ENCODE data around the gene DRAM1. TPM values are rescaled to one million over a fixed set of nuclear protein-coding genes. Genes with fewer than 3 reads are reported as not detected.
"Not testable (repeated sequence)": the region's sequence is repeated elsewhere in the genome, so short reads cannot be mapped to it uniquely, and the experiment has no call there.

DRAM1 gene
- total RNA-seq, 1 experiment from 2014 or later = 6.5 TPM

- 100% methylated on average over 1 of the region's 5 CpGs for WGBS (ENCODE audit: extremely low coverage, insufficient read length, low lambda C conversion rate)
- H3K4me2 ChIP-seq (ENCODE audit: insufficient read depth, insufficient read length, low read length) = no peak overlapping the region
- no peaks in the 10 kb centered on the region; a peak in 1 of 5 replicates for H3K9me3 Mint-ChIP-seq
- DNase-seq = no peak
- H3K18ac ChIP-seq (ENCODE audit: insufficient read length, low read depth, low read length) = no peak overlapping the region
- no peak overlapping the region for H2BK20ac ChIP-seq (ENCODE audit: low read depth, low read length, poor library complexity, severe bottlenecking)
- no peak overlapping the region for H2AFZ ChIP-seq (ENCODE audit: low read length)
- H3K27ac Mint-ChIP-seq = no peak overlapping the region
- no peaks in the 10 kb centered on the region for H3K9me3 ChIP-seq (ENCODE audit: control insufficient read depth, low read depth, low read length)
- H3K27ac ChIP-seq (ENCODE audit: insufficient read length, low read depth, low read length) = no peak overlapping the region
- no peak overlapping the region for H2BK15ac ChIP-seq (ENCODE audit: low read depth, low read length)
- no peaks in the 10 kb centered on the region for H3K79me2 ChIP-seq (ENCODE audit: insufficient read depth, low read length)
- H4K20me1 ChIP-seq (ENCODE audit: control insufficient read depth, insufficient read depth, insufficient read length) = no peaks in the 10 kb centered on the region
- no peaks in the 10 kb centered on the region; the same call in 1 of the 2 replicates for H3K27me3 Mint-ChIP-seq (ENCODE audit: low read depth)
- no peak overlapping the region for H3T11ph ChIP-seq (ENCODE audit: low read length)
- no peak overlapping the region for H3K56ac ChIP-seq (ENCODE audit: insufficient read length, low read depth, low read length)
- no peak overlapping the region for H4K91ac ChIP-seq (ENCODE audit: insufficient read length, low read depth, low read length)
- no peaks in the 10 kb centered on the region for H3K36me3 Mint-ChIP-seq (ENCODE audit: insufficient read depth in 1 of 3, low read depth in 3 of 3)
- H4K8ac ChIP-seq (replicated peaks; ENCODE audit: insufficient read length, low read depth, low read length) = no peak overlapping the region
- H3K4me3 Mint-ChIP-seq = no peak overlapping the region
- no peak overlapping the region for H2BK12ac ChIP-seq (ENCODE audit: insufficient read length, low read depth, low read length)
- H3K79me1 ChIP-seq (ENCODE audit: insufficient read depth, low read depth, low read length, poor library complexity, severe bottlenecking) = no peaks in the 10 kb centered on the region
- TF ChIP-seq, protein P1, sequence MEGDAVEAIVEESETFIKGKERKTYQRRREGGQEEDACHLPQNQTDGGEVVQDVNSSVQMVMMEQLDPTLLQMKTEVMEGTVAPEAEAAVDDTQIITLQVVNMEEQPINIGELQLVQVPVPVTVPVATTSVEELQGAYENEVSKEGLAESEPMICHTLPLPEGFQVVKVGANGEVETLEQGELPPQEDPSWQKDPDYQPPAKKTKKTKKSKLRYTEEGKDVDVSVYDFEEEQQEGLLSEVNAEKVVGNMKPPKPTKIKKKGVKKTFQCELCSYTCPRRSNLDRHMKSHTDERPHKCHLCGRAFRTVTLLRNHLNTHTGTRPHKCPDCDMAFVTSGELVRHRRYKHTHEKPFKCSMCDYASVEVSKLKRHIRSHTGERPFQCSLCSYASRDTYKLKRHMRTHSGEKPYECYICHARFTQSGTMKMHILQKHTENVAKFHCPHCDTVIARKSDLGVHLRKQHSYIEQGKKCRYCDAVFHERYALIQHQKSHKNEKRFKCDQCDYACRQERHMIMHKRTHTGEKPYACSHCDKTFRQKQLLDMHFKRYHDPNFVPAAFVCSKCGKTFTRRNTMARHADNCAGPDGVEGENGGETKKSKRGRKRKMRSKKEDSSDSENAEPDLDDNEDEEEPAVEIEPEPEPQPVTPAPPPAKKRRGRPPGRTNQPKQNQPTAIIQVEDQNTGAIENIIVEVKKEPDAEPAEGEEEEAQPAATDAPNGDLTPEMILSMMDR (conservative IDR thresholded peaks at IDR 0.05) = no peak
- H2AK5ac ChIP-seq (ENCODE audit: insufficient read length, low read length) = no peak overlapping the region
- no peak overlapping the region for H3K9ac ChIP-seq (ENCODE audit: extremely low read depth, insufficient read length, low read length)
- H3K4me1 Mint-ChIP-seq = no peaks in the 10 kb centered on the region
- no peak overlapping the region for H2BK5ac ChIP-seq (ENCODE audit: insufficient read length, low read length)
- no peaks in the 10 kb centered on the region for H3K27me3 ChIP-seq (ENCODE audit: insufficient read depth, low read length)
- H3K4me1 ChIP-seq (ENCODE audit: insufficient read depth, low read length) = no peaks in the 10 kb centered on the region
- no peak overlapping the region for H3K14ac ChIP-seq (ENCODE audit: insufficient read depth, low read length)
- H3K23me2 ChIP-seq (ENCODE audit: insufficient read length, low read depth, low read length, poor library complexity, severe bottlenecking) = no peaks in the 10 kb centered on the region
- H2BK120ac ChIP-seq (ENCODE audit: low read depth, low read length, poor library complexity, severe bottlenecking) = no peak overlapping the region
- no peak overlapping the region for H3K4ac ChIP-seq (ENCODE audit: low read depth, low read length)
- H4K5ac ChIP-seq (ENCODE audit: insufficient read length, low read depth, low read length) = no peak overlapping the region
- H3K23ac ChIP-seq (ENCODE audit: insufficient read length, low read depth, low read length) = no peak overlapping the region
Measured at GRCh38 chr12:101915841-101916240, 38.5 kb downstream of the DRAM1 start.

GRCh38 chr12:101918805-101919204, 41.4 kb downstream of the DRAM1 start:
- DNase-seq = not testable (repeated sequence)

More at GRCh38 chr12:101918805-101919204, 41.4 kb downstream of the DRAM1 start:
- H3K18ac ChIP-seq (ENCODE audit: insufficient read length, low read depth, low read length); H2BK20ac ChIP-seq (ENCODE audit: low read depth, low read length, poor library complexity, severe bottlenecking); H3T11ph ChIP-seq (ENCODE audit: low read length); H3K4me1 ChIP-seq (ENCODE audit: insufficient read depth, low read length); H3K79me1 ChIP-seq (ENCODE audit: insufficient read depth, low read depth, low read length, poor library complexity, severe bottlenecking); H3K4me3 Mint-ChIP-seq; H3K4me1 Mint-ChIP-seq; H2AK5ac ChIP-seq (ENCODE audit: insufficient read length, low read length); H3K9me3 Mint-ChIP-seq; H3K4me2 ChIP-seq (ENCODE audit: insufficient read depth, insufficient read length, low read length); H3K9ac ChIP-seq (ENCODE audit: extremely low read depth, insufficient read length, low read length); H4K8ac ChIP-seq (replicated peaks; ENCODE audit: insufficient read length, low read depth, low read length); H3K27ac Mint-ChIP-seq; H4K91ac ChIP-seq (ENCODE audit: insufficient read length, low read depth, low read length); H2BK5ac ChIP-seq (ENCODE audit: insufficient read length, low read length); H3K56ac ChIP-seq (ENCODE audit: insufficient read length, low read depth, low read length); H2AFZ ChIP-seq (ENCODE audit: low read length); H2BK120ac ChIP-seq (ENCODE audit: low read depth, low read length, poor library complexity, severe bottlenecking); H2BK15ac ChIP-seq (ENCODE audit: low read depth, low read length); H3K14ac ChIP-seq (ENCODE audit: insufficient read depth, low read length); H3K4ac ChIP-seq (ENCODE audit: low read depth, low read length); H3K27me3 Mint-ChIP-seq (ENCODE audit: low read depth); H4K5ac ChIP-seq (ENCODE audit: insufficient read length, low read depth, low read length); H4K20me1 ChIP-seq (ENCODE audit: control insufficient read depth, insufficient read depth, insufficient read length); H3K27ac ChIP-seq (ENCODE audit: insufficient read length, low read depth, low read length); H3K9me3 ChIP-seq (ENCODE audit: control insufficient read depth, low read depth, low read length); H3K23ac ChIP-seq (ENCODE audit: insufficient read length, low read depth, low read length); H2BK12ac ChIP-seq (ENCODE audit: insufficient read length, low read depth, low read length); H3K79me2 ChIP-seq (ENCODE audit: insufficient read depth, low read length); H3K23me2 ChIP-seq (ENCODE audit: insufficient read length, low read depth, low read length, poor library complexity, severe bottlenecking); H3K27me3 ChIP-seq (ENCODE audit: insufficient read depth, low read length); H3K36me3 Mint-ChIP-seq (ENCODE audit: insufficient read depth in 1 of 3, low read depth in 3 of 3): not testable (repeated sequence)
- no CpG with 5 or more reads among the region's 4 CpGs for WGBS (ENCODE audit: extremely low coverage, insufficient read length, low lambda C conversion rate)
